Measurements from ENCODE around the gene SEMG1. TPM values are rescaled to one million over a fixed set of nuclear protein-coding genes. Genes with fewer than 3 reads are reported as not detected.

Gene SEMG1
- total RNA-seq, 1 donor from 2014 or later, result not detected

DNA sequence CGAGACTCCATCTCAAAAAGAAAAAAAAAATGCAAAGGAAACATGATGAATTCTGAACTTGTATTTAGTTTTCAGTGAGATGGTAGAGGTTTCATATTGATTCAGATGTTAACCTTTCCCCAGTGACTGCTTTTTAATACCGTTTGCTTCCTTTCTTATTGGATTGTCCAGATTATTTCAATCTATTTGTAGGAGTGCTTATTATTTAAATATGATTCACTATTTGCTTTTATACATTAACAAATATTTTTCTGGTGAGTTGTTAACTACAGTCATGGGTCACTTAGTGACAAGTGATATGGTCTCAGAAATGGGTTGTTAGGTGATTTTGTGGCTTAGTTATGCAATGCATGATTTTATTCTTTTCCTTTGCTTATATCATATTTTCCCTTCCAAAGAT, 23.7 kb upstream of the SEMG1 start:
- Histone ChIP-seq H3K27ac (no peak overlapping the region), H3K4me1 (no peaks in the 10 kb centered on the region), H3K4me3 (no peak overlapping the region), H3F3A (ENCODE audit: low read depth) (no peaks in the 10 kb centered on the region), H2AFZ (replicated peaks) (no peak overlapping the region), H3K9ac (no peak overlapping the region), H3K4me2 (no peak overlapping the region), H3K9me3 (ENCODE audit: low read depth) (no peaks in the 10 kb centered on the region), H4K20me1 (ENCODE audit: low read depth) (no peaks in the 10 kb centered on the region), H3K79me2 (ENCODE audit: low read depth) (no peaks in the 10 kb centered on the region), H3K36me3 (no peaks in the 10 kb centered on the region), H3K27me3 (no peaks in the 10 kb centered on the region)
- H3K36me3 Mint-ChIP-seq, result no peaks in the 10 kb centered on the region
- H3K4me1 Mint-ChIP-seq, result peaks cover 3% of the 10 kb centered on the region
- DNase-seq (ENCODE audit: low spot score), result no peak
- no peak overlapping the region for H3K27ac Mint-ChIP-seq
- no peak overlapping the region for H3K4me3 Mint-ChIP-seq
- H3K27me3 Mint-ChIP-seq (ENCODE audit: insufficient read depth, low read depth), result no peaks in the 10 kb centered on the region
- H3K9me3 Mint-ChIP-seq, result no peaks in the 10 kb centered on the region
- TF ChIP-seq, protein P1, sequence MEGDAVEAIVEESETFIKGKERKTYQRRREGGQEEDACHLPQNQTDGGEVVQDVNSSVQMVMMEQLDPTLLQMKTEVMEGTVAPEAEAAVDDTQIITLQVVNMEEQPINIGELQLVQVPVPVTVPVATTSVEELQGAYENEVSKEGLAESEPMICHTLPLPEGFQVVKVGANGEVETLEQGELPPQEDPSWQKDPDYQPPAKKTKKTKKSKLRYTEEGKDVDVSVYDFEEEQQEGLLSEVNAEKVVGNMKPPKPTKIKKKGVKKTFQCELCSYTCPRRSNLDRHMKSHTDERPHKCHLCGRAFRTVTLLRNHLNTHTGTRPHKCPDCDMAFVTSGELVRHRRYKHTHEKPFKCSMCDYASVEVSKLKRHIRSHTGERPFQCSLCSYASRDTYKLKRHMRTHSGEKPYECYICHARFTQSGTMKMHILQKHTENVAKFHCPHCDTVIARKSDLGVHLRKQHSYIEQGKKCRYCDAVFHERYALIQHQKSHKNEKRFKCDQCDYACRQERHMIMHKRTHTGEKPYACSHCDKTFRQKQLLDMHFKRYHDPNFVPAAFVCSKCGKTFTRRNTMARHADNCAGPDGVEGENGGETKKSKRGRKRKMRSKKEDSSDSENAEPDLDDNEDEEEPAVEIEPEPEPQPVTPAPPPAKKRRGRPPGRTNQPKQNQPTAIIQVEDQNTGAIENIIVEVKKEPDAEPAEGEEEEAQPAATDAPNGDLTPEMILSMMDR (IDR thresholded peaks at IDR 0.05), result no peak
- TF ChIP-seq EZH2 (IDR thresholded peaks at IDR 0.05) (no peak), EZH2phosphoT487 (IDR thresholded peaks at IDR 0.05) (no peak)

DNA sequence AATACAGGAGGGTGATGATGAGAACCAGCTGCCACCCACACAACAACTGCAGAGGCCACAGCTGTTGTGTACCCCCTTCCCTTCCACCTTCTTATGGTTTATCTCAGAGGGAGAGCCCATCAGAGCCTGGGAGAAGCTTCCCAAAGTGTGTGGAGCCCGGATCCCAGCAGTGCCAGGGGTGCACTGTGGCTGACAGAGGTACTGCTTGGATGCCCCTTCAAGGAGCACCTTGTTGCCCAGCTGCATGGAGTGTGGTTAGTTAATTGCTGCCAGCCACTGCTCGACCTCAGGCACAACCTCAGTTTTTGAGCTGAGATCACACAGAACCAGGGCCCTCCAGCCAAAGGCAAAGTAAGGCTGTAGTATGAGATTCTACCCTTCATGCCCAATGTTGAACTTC, 19.1 kb upstream of the SEMG1 start:
- Mint-ChIP-seq H3K9me3 (no peaks in the 10 kb centered on the region), H3K4me3 (no peak overlapping the region), H3K27me3 (ENCODE audit: insufficient read depth, low read depth) (no peaks in the 10 kb centered on the region), H3K27ac (no peak overlapping the region), H3K36me3 (no peaks in the 10 kb centered on the region), H3K4me1 (no peaks in the 10 kb centered on the region)
- H3K9me3 ChIP-seq (ENCODE audit: low read depth), result no peaks in the 10 kb centered on the region
- H2AFZ ChIP-seq (replicated peaks), result no peak overlapping the region
- H3K27ac ChIP-seq, result no peak overlapping the region
- H3K4me3 ChIP-seq, result no peak overlapping the region
- H4K20me1 ChIP-seq (ENCODE audit: low read depth), result no peaks in the 10 kb centered on the region
- no peaks in the 10 kb centered on the region for H3K79me2 ChIP-seq (ENCODE audit: low read depth)
- H3K27me3 ChIP-seq, result no peaks in the 10 kb centered on the region
- no peak for DNase-seq (ENCODE audit: low spot score)
- H3K9ac ChIP-seq, result no peak overlapping the region
- H3K36me3 ChIP-seq, result no peaks in the 10 kb centered on the region
- H3F3A ChIP-seq (ENCODE audit: low read depth), result no peaks in the 10 kb centered on the region
- H3K4me2 ChIP-seq, result no peak overlapping the region
- no peaks in the 10 kb centered on the region for H3K4me1 ChIP-seq
- no peak for TF ChIP-seq EZH2phosphoT487 (IDR thresholded peaks at IDR 0.05)
- no peak for TF ChIP-seq EZH2 (IDR thresholded peaks at IDR 0.05)
- TF ChIP-seq, protein P1 (IDR thresholded peaks at IDR 0.05), result no peak

DNA sequence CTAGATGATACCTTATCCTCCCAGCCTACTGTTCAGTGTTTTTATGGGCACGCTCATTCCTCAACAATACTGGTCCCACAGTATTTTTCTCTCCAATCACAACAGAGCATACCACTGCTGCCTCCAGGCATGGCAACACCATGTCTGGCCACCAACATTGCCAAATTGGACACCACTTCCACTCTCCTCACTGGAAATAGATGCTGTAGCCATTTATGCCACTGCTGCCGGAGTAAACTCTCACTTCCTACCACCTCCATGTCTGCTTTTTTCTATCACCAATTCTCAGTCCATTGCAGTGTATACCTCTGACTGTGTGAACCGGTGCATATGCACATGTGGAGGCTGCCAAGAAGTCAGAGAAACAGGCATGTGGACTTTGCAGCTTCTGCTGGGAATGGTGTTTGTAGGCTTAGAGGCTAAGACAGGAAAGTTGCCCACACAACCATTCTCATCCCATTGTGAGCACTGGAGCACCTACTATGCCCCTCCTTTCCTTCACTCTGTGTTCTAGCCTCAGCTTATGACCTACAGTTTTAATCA, 17.7 kb upstream of the SEMG1 start:
- no peak overlapping the region for H3K9ac ChIP-seq
- Mint-ChIP-seq H3K36me3 (no peaks in the 10 kb centered on the region), H3K27ac (no peak overlapping the region), H3K4me3 (no peak overlapping the region), H3K27me3 (ENCODE audit: insufficient read depth, low read depth) (no peaks in the 10 kb centered on the region), H3K4me1 (no peaks in the 10 kb centered on the region), H3K9me3 (no peaks in the 10 kb centered on the region)
- H3K4me1 ChIP-seq, result no peaks in the 10 kb centered on the region
- H3K27ac ChIP-seq, result no peak overlapping the region
- H3K9me3 ChIP-seq (ENCODE audit: low read depth), result no peaks in the 10 kb centered on the region
- no peaks in the 10 kb centered on the region for H3F3A ChIP-seq (ENCODE audit: low read depth)
- no peak for DNase-seq (ENCODE audit: low spot score)
- H3K4me3 ChIP-seq, result no peak overlapping the region
- no peaks in the 10 kb centered on the region for H4K20me1 ChIP-seq (ENCODE audit: low read depth)
- no peak overlapping the region for H3K4me2 ChIP-seq
- TF ChIP-seq EZH2 (IDR thresholded peaks at IDR 0.05) (no peak), EZH2phosphoT487 (IDR thresholded peaks at IDR 0.05) (no peak)
- TF ChIP-seq, protein P1 (IDR thresholded peaks at IDR 0.05), result no peak
- no peaks in the 10 kb centered on the region for H3K79me2 ChIP-seq (ENCODE audit: low read depth)
- no peaks in the 10 kb centered on the region for H3K36me3 ChIP-seq
- H3K27me3 ChIP-seq, result no peaks in the 10 kb centered on the region
- H2AFZ ChIP-seq (replicated peaks), result no peak overlapping the region

All from neural progenitor cell (in vitro differentiated cells).